Measurements from ENCODE around the gene GRSF1.
A peak's percentile ranks its signal among the peaks of the same experiment; 100 is the strongest.

GRSF1 gene

GRCh38 chr4:70839589-70840093 lies at the start of gene GRSF1:
TSS of gene GRSF1 (minus strand) at chr4:70839890. CDS start at chr4:70839827, 63 bp downstream.
- H3K27me3 Mint-ChIP-seq = no peaks in the 10 kb centered on the region
- H3K36me3 Mint-ChIP-seq = peaks cover 17% of the 10 kb centered on the region
- peak within 1 kb of the TSS; percentile 94 for H3K27ac Mint-ChIP-seq
- peak; percentile 97 for DNase-seq
- H3K4me3 Mint-ChIP-seq = peak within 1 kb of the TSS; percentile 87
- H3K4me1 Mint-ChIP-seq = peaks cover 33% of the 10 kb centered on the region
- H3K9me3 Mint-ChIP-seq = no peaks in the 10 kb centered on the region
- CTCF ChIA-PET = interaction anchor here (0.9 to 2.0 kb wide), 4 partner anchors 17 to 135 kb away, joined by 3 to 7 read pairs (median 4); no protein-coding TSS in a partner anchor

GRCh38 chr4:70885174-70885573 lies 45.5 kb upstream of the GRSF1 start:
- no peaks in the 10 kb centered on the region for H3K36me3 Mint-ChIP-seq
- H3K4me3 Mint-ChIP-seq = no peak overlapping the region
- CTCF ChIA-PET = interaction anchor here (0.9 kb wide), 2 partner anchors 17 to 298 kb away, joined by 3 read pairs; partner anchors contain the start of gene MOB1B
- H3K9me3 Mint-ChIP-seq = no peaks in the 10 kb centered on the region
- no peak overlapping the region for H3K27ac Mint-ChIP-seq
- H3K4me1 Mint-ChIP-seq = no peaks in the 10 kb centered on the region
- H3K27me3 Mint-ChIP-seq = peaks cover 6% of the 10 kb centered on the region
- DNase-seq = no peak

GRCh38 chr4:70880739-70881138 lies 41.0 kb upstream of the GRSF1 start:
- CTCF ChIA-PET = no interaction called here
- Mint-ChIP-seq H3K27ac (no peak overlapping the region), H3K27me3 (peaks cover 10% of the 10 kb centered on the region)

GRCh38 chr4:70877556-70877955 lies 37.9 kb upstream of the GRSF1 start:
- CTCF ChIA-PET = interaction anchor here (0.7 kb wide), 1 partner anchor 692 kb away, joined by 3 read pairs; no protein-coding TSS in a partner anchor
- Mint-ChIP-seq H3K27me3 (peaks cover 8% of the 10 kb centered on the region), H3K27ac (no peak overlapping the region), H3K9me3 (no peaks in the 10 kb centered on the region), H3K4me1 (no peaks in the 10 kb centered on the region), H3K36me3 (no peaks in the 10 kb centered on the region), H3K4me3 (no peak overlapping the region)
- DNase-seq = no peak

More at GRCh38 chr4:70880739-70881138, 41.0 kb upstream of the GRSF1 start:
- Mint-ChIP-seq H3K9me3 (no peaks in the 10 kb centered on the region), H3K4me3 (no peak overlapping the region), H3K4me1 (no peaks in the 10 kb centered on the region), H3K36me3 (no peaks in the 10 kb centered on the region)
- no peak for DNase-seq

GRCh38 chr4:70874268-70875156 lies 34.8 kb upstream of the GRSF1 start:
- CTCF ChIA-PET = no interaction called here

GRCh38 chr4:70873216-70873615 lies 33.5 kb upstream of the GRSF1 start:
- DNase-seq = no peak
- H3K4me1 Mint-ChIP-seq = no peaks in the 10 kb centered on the region
- CTCF ChIA-PET = no interaction called here
- H3K27ac Mint-ChIP-seq = no peak overlapping the region
- no peak overlapping the region for H3K4me3 Mint-ChIP-seq
- no peaks in the 10 kb centered on the region for H3K36me3 Mint-ChIP-seq
- peaks cover 3% of the 10 kb centered on the region for H3K27me3 Mint-ChIP-seq
- H3K9me3 Mint-ChIP-seq = no peaks in the 10 kb centered on the region

More at GRCh38 chr4:70874268-70875156, 34.8 kb upstream of the GRSF1 start:
- no peak overlapping the region for H3K27ac Mint-ChIP-seq
- no peaks in the 10 kb centered on the region for H3K9me3 Mint-ChIP-seq
- no peak for DNase-seq
- H3K4me1 Mint-ChIP-seq = no peaks in the 10 kb centered on the region
- no peak overlapping the region for H3K4me3 Mint-ChIP-seq
- peaks cover 8% of the 10 kb centered on the region for H3K27me3 Mint-ChIP-seq
- H3K36me3 Mint-ChIP-seq = no peaks in the 10 kb centered on the region

- CTCF ChIA-PET = no interaction called here
- DNase-seq = no peak
- no peaks in the 10 kb centered on the region for H3K9me3 Mint-ChIP-seq
- H3K4me3 Mint-ChIP-seq = no peak overlapping the region
- no peaks in the 10 kb centered on the region for H3K36me3 Mint-ChIP-seq
- no peaks in the 10 kb centered on the region for H3K27me3 Mint-ChIP-seq
- H3K4me1 Mint-ChIP-seq = peaks cover 1% of the 10 kb centered on the region
- no peak overlapping the region for H3K27ac Mint-ChIP-seq
Measured at GRCh38 chr4:70868778-70869177, 29.1 kb upstream of the GRSF1 start.

GRCh38 chr4:70863099-70863790 lies 23.6 kb upstream of the GRSF1 start:
- no peak for DNase-seq
- Mint-ChIP-seq H3K36me3 (no peaks in the 10 kb centered on the region), H3K27me3 (no peaks in the 10 kb centered on the region), H3K4me3 (no peak overlapping the region), H3K9me3 (no peaks in the 10 kb centered on the region), H3K27ac (no peak overlapping the region), H3K4me1 (peaks cover 11% of the 10 kb centered on the region)
- CTCF ChIA-PET = no interaction called here

GRCh38 chr4:70859066-70859465 lies 19.4 kb upstream of the GRSF1 start:
- Mint-ChIP-seq H3K27ac (no peak overlapping the region), H3K4me3 (no peak overlapping the region), H3K4me1 (peaks cover 16% of the 10 kb centered on the region), H3K27me3 (no peaks in the 10 kb centered on the region), H3K9me3 (no peaks in the 10 kb centered on the region), H3K36me3 (no peaks in the 10 kb centered on the region)
- DNase-seq = no peak
- CTCF ChIA-PET = no interaction called here

GRCh38 chr4:70858454-70858853 lies 18.8 kb upstream of the GRSF1 start:
- Mint-ChIP-seq H3K27me3 (no peaks in the 10 kb centered on the region), H3K36me3 (no peaks in the 10 kb centered on the region), H3K4me1 (peaks cover 11% of the 10 kb centered on the region), H3K4me3 (no peak overlapping the region), H3K27ac (no peak overlapping the region), H3K9me3 (no peaks in the 10 kb centered on the region)
- DNase-seq = no peak
- CTCF ChIA-PET = no interaction called here

- Mint-ChIP-seq H3K27ac (no peak overlapping the region), H3K4me1 (peaks cover 5% of the 10 kb centered on the region), H3K4me3 (no peak overlapping the region), H3K36me3 (no peaks in the 10 kb centered on the region), H3K27me3 (no peaks in the 10 kb centered on the region), H3K9me3 (no peaks in the 10 kb centered on the region)
- CTCF ChIA-PET = no interaction called here
- DNase-seq = no peak
Measured at GRCh38 chr4:70855464-70855863, 15.8 kb upstream of the GRSF1 start.

GRCh38 chr4:70849291-70849690 lies 9.6 kb upstream of the GRSF1 start:
- H3K9me3 Mint-ChIP-seq = no peaks in the 10 kb centered on the region
- H3K27ac Mint-ChIP-seq = no peak overlapping the region
- H3K36me3 Mint-ChIP-seq = no peaks in the 10 kb centered on the region
- H3K27me3 Mint-ChIP-seq = no peaks in the 10 kb centered on the region
- no peaks in the 10 kb centered on the region for H3K4me1 Mint-ChIP-seq
- DNase-seq = no peak
- no peak overlapping the region for H3K4me3 Mint-ChIP-seq
- CTCF ChIA-PET = no interaction called here

- H3K4me3 Mint-ChIP-seq = no peak overlapping the region
- no peaks in the 10 kb centered on the region for H3K9me3 Mint-ChIP-seq
- no peaks in the 10 kb centered on the region for H3K36me3 Mint-ChIP-seq
- peaks cover 5% of the 10 kb centered on the region for H3K4me1 Mint-ChIP-seq
- no peak overlapping the region for H3K27ac Mint-ChIP-seq
- no peak for DNase-seq
- CTCF ChIA-PET = no interaction called here
- H3K27me3 Mint-ChIP-seq = no peaks in the 10 kb centered on the region
Measured at GRCh38 chr4:70844180-70844579, 4.5 kb upstream of the GRSF1 start.

- H3K4me3 Mint-ChIP-seq = no peak overlapping the region
- CTCF ChIA-PET = interaction anchor here (0.8 kb wide), 1 partner anchor 164 kb away, joined by 3 read pairs; no protein-coding TSS in a partner anchor
- H3K9me3 Mint-ChIP-seq = no peaks in the 10 kb centered on the region
- no peak for DNase-seq
- no peak overlapping the region for H3K27ac Mint-ChIP-seq
- peaks cover 10% of the 10 kb centered on the region for H3K4me1 Mint-ChIP-seq
- no peaks in the 10 kb centered on the region for H3K27me3 Mint-ChIP-seq
- peaks cover 2% of the 10 kb centered on the region for H3K36me3 Mint-ChIP-seq
Measured at GRCh38 chr4:70842761-70843435, 3.2 kb upstream of the GRSF1 start.

All from activated naive CD4-positive, alpha-beta T cell treated with anti-CD3 and anti-CD28 coated beads, Interleukin-2, amount 10 ng/mL, durations not matched to agents 7 days and 5 days (primary cell).